ENCODE data around the gene KRTAP21-3.
"Not testable (repeated sequence)": the region's sequence is repeated elsewhere in the genome, so short reads cannot be mapped to it uniquely, and the experiment has no call there.

The KRTAP21-3 gene

GRCh38 chr21:30718239-30718909 is at the start of gene KRTAP21-3:
Gene KRTAP21-3, minus strand, starts transcription at chr21:30718777. Its CDS starts 18 bp downstream, at chr21:30718759.
- H3K4me3 ChIP-seq (ENCODE audit: low read depth, low read length), result no peak within 1 kb of the TSS

- no peak overlapping the region for H3K4me3 ChIP-seq (ENCODE audit: low read depth, low read length)
Measured at GRCh38 chr21:30760776-30761175, 42.2 kb upstream of the KRTAP21-3 start.

- no peak overlapping the region for H3K4me3 ChIP-seq (ENCODE audit: low read depth, low read length)
Measured at GRCh38 chr21:30758306-30758705, 39.7 kb upstream of the KRTAP21-3 start.

DNA sequence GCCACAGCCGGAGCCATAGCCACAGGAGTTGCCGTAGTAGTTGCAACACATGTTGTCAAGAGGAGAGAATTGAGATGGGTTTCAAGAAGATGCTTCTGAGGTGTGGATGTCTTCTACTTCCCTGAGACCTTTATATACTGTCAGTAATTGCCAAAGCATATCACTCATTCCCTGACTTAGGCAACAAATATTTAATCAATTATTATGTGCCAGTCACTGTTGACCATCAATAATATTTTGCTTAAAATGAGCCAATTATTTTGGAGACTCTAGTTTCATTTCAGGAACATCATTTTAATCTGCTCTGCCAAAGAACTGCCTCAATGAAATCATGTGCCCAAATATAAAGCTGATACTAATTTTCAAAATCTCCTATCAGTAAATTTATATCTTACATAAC is 36.8 kb upstream of the KRTAP21-3 start, which contains the start of gene KRTAP21-1:
KRTAP21-1 (minus strand) TSS at position 101 of the 400 bp plus-strand sequence; CDS start at position 51, 50 bp downstream.
- H3K4me3 ChIP-seq (ENCODE audit: low read depth, low read length), result not testable (repeated sequence)

DNA sequence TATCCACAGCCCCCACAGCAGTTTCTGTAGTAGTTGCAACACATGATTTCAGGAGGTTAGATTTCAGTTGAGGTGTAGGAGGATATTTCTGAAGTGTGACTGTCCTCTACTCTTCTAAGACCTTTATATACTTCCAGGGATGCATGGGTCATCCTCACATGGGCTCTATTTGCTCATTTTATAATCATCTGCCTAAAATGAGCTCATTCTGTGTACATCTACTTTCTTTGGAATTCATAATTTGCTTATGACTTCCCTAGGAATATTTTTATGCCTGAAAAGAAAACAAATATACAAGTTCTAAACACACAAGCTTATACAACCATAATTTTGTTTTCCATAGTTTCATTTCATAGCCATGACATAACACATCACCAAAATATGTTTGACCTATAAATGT is 28.6 kb upstream of the KRTAP21-3 start, which contains the start of gene KRTAP21-2:
KRTAP21-2 (minus strand) TSS at position 101 of the 400 bp plus-strand sequence; CDS start at position 44, 57 bp downstream.
- no peak within 1 kb of the TSS for H3K4me3 ChIP-seq (ENCODE audit: low read depth, low read length)

- no peak overlapping the region for H3K4me3 ChIP-seq (ENCODE audit: low read depth, low read length)
Measured at GRCh38 chr21:30740462-30740861, 21.9 kb upstream of the KRTAP21-3 start.

DNA sequence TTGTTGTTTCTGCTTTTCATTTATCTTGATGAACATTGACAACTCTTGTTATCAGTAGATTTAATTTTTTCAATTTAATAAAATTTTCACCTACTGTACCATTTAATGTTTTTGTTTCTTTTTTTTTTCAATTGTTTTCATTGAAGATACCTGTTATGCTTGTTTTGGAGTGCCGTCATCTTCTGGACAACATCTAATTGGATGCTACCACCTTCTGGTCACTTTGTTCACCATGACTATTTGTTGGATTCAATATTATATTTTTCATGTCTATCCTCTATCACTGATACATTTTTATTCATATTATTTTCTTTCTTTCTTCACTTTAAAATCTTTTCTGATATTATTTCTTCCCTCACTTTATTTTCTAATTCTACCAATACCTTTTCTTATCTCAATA is 14.4 kb upstream of the KRTAP21-3 start:
- no peak overlapping the region for H3K4me3 ChIP-seq (ENCODE audit: low read depth, low read length)

DNA sequence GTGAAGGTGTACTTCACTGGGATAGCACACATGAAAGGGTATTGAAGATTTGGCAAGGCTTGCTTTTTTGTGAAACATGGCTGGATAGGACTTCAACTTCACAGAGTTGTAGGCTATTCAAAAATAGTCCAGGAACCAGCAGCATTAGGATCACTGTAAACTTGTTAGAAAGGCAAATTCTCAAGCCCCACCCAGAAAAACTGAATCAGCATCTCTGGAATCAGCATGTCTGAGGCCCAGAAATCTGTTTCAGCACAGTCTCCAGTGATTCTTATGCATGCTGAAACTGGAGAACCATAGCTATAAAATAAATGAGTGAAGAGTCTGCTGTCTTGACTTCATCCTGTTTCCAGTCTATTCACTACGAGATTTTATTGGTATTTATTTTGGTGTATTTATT is 8.1 kb upstream of the KRTAP21-3 start:
- H3K4me3 ChIP-seq (ENCODE audit: low read depth, low read length), result no peak overlapping the region

GRCh38 chr21:30719401-30719800 is 824 bp upstream of the KRTAP21-3 start:
- H3K4me3 ChIP-seq (ENCODE audit: low read depth, low read length), result no peak overlapping the region

- H3K4me3 ChIP-seq (ENCODE audit: low read depth, low read length), result no peak overlapping the region
Measured at GRCh38 chr21:30717105-30717504, 1.5 kb downstream of the KRTAP21-3 start.

DNA sequence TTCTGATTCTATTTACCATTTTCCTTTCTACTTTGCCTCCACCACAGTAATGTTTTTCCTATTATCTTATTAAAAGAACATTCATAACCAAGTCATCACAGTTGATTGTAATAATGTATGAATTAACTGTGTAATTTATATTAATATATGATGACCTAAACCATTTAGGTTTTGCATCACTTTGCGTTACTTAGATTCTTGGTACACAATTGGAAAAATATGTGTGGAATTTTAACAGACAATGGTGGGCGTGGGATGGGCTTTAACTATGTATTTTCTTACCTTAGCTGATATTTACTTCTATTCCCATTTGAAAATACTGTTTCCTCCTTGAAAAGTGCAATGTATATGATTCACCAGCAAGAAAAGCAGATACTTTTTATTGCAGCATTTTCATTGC is 3.6 kb downstream of the KRTAP21-3 start:
- H3K4me3 ChIP-seq (ENCODE audit: low read depth, low read length), result no peak overlapping the region

DNA sequence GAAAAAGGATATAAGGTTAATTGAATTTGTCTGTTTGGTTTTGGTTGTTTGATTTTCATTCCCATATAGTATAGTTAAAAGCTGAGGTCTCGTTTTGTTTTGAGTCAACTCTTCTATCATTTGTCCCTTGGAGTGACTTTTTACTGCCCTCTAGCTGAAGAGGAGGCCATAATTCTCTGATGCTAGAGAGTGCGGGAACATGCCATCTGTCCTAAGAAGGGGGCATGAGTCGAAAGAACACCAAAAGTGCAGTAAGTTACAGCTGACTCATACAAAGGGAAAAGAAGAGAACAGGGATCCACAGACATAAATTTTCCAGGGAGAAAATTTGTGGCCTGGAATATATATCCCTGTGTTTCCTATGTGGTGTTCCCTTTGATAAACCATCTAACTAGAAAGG is 4.1 kb downstream of the KRTAP21-3 start:
- no peak overlapping the region for H3K4me3 ChIP-seq (ENCODE audit: low read depth, low read length)

DNA sequence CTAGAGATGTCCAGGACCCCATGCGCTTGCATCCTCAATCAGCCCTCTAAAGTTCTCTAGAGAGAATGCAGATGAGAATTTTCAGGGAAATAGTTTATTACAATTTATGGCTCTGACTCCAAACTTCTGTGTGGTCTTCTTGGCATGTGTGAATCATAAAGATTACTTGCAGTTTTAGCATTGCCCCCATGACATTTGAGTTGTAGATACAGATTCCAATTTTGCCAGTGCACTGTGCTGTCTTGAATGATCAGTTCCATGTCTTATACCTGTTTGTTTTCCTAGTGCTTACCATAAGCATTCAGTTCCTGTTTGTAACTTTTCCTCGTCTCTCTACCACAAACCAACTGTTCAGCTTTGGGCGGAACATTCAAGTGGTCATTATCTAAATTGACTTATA is 4.8 kb downstream of the KRTAP21-3 start:
- no peak overlapping the region for H3K4me3 ChIP-seq (ENCODE audit: low read depth, low read length)

DNA sequence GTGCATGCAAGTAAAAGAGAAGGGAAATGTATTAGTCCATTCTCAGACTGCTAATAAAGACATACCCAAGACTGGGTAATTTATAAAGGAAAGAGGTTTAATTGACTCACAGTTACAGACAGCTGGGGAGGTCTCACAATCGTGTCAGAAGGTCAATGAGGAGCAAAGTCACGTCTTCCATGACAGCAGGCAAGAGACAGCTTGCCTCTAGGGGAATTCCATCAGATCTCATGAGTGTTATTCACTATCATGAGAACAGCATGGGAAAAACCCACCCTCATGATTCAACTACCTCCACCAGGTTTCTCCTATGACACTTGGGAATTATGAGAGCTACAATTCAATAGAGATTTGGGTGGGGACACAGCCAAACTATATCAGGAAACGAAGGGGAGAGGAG is 8.1 kb downstream of the KRTAP21-3 start:
- H3K4me3 ChIP-seq (ENCODE audit: low read depth, low read length), result no peak overlapping the region

GRCh38 chr21:30707409-30707808 is 11.2 kb downstream of the KRTAP21-3 start:
- no peak overlapping the region for H3K4me3 ChIP-seq (ENCODE audit: low read depth, low read length)

GRCh38 chr21:30695956-30696355 is 22.6 kb downstream of the KRTAP21-3 start:
- H3K4me3 ChIP-seq (ENCODE audit: low read depth, low read length), result no peak overlapping the region

GRCh38 chr21:30689822-30690221 is 28.8 kb downstream of the KRTAP21-3 start:
- no peak overlapping the region for H3K4me3 ChIP-seq (ENCODE audit: low read depth, low read length)

GRCh38 chr21:30684506-30684905 is 34.1 kb downstream of the KRTAP21-3 start:
- H3K4me3 ChIP-seq (ENCODE audit: low read depth, low read length), result no peak overlapping the region

DNA sequence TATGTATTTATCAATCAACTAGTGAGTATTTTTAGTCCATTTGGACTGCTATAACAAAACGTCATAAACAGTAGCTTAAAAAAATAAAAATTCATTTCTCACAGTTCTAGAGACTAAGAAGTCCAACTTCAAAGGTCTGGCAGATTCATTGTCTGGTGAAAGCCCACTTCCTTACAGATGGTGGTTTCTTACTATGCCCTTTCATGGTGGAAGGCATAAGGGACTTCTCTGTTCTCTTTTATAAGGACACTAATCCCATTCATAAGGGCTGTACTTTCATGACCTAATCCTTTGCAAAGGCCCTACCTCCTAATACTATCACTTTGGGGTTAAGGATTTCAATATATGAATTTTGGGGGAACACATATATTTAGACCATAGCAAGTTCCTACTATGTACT is 38.0 kb downstream of the KRTAP21-3 start:
- H3K4me3 ChIP-seq (ENCODE audit: low read depth, low read length), result no peak overlapping the region

- no peak overlapping the region for H3K4me3 ChIP-seq (ENCODE audit: low read depth, low read length)
Measured at GRCh38 chr21:30676737-30677136, 41.8 kb downstream of the KRTAP21-3 start.

GRCh38 chr21:30674312-30674711 is 44.3 kb downstream of the KRTAP21-3 start:
- H3K4me3 ChIP-seq (ENCODE audit: low read depth, low read length), result no peak overlapping the region

DNA sequence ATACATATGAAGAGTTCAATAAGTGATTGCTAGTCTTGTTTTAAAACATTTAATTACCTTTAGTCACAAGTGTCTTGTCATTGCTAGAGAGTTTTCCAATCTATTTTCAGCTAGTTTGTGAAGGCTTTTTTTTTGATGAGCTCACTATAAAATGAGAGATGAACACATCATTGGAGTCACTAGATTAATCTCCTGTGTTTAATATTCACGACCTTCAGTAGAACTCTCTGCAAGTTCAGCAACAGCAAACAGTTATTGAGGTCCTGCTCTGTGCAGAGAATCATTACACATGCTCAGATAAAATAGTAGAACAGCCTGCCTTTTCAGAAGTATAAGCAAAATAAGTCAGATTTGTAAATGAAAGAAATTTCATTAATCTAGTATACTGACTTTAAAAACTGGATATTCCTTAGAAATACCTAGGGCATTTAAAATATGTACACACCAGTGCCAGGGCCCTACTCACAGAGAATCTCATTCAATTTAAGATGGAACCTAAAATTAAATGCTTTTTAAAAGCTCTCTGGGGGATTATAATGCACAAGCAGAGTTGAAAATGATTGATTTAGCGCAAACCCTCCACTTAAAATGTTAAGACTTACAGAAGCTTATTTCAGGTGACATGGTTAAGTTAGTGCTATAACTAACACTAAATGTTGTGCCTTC is 45.5 kb downstream of the KRTAP21-3 start:
- no peak overlapping the region for H3K4me3 ChIP-seq (ENCODE audit: low read depth, low read length)
